ENCODE data around the gene POU2F3. TPM values are rescaled to one million over a fixed set of nuclear protein-coding genes. Genes with fewer than 3 reads are reported as not detected.

The POU2F3 gene
- total RNA-seq, 2 experiments from 2014 or later = not detected

DNA sequence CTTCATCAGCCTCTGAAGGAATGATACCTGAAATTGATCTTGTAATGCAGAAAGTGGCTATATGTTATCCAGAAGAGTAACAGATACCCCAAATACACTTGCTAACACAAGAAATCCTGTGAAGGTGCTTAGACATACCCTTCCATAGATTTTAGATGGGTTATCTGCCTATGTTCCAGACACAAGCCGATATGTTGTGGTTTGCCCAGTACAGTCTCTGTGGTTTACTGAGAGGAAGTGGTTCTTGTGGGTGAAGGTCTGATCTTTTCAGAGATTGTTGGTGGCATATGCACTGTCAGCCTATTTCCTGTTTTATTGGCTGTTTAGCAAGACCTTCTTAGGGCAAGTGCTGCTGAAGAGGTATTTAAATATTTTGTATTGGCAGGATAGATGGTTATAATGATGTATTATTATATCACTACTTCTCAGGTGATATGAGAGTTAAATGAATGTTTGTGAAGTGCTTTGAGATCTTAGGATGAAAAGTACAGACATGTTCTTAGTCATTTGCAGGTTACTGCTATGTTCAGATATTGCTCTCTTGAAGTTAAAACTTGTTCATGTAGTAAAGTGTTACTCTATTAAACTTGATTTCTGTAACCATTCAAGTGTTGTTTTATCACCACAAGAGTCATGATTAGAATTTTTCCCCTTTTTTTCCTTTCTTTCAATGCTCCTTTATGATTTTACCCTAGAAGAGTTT, 104.5 kb downstream of the POU2F3 start:
- CTCF ChIA-PET = no interaction called here
- H3K36me3 Mint-ChIP-seq (ENCODE audit: low read depth) = no peaks in the 10 kb centered on the region
- H3K4me1 Mint-ChIP-seq (ENCODE audit: low read depth) = peaks cover 35% of the 10 kb centered on the region

DNA sequence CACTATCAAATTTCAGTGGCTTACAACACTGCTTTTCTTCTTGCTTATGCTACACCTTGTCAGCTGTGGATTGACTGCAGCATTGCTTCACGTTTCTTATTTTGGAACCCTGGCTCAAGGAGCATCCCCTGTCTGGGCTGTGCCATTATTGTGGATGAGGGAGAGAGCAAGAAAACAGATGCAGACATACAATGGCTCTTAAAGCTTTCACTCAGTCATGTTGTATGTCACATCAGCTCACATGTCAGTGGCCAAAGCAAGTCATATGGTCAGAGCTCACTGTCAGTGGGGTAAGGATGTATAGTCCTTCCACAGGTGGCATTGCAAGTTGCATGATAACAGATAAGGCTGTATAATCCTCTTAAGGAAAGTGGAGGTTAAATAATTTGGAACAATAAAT, 106.3 kb downstream of the POU2F3 start:
- Mint-ChIP-seq H3K27me3 (ENCODE audit: low read depth) (peaks cover 58% of the 10 kb centered on the region), H3K4me1 (ENCODE audit: low read depth) (peaks cover 24% of the 10 kb centered on the region)
- CTCF ChIA-PET = no interaction called here

More for the DNA sequence above, 104.5 kb downstream of the POU2F3 start:
- Mint-ChIP-seq H3K27me3 (ENCODE audit: low read depth) (peaks cover 63% of the 10 kb centered on the region), H3K4me3 (no peak overlapping the region), H3K9me3 (no peaks in the 10 kb centered on the region), H3K27ac (no peak overlapping the region)
- intact Hi-C loops (cut with micrococcal nuclease) = loop anchor here (1.0 kb wide), 2 partner anchors 8 to 88 kb away; partner anchors contain the start of gene ARHGEF12
- DNase-seq = peak; percentile 71

DNA sequence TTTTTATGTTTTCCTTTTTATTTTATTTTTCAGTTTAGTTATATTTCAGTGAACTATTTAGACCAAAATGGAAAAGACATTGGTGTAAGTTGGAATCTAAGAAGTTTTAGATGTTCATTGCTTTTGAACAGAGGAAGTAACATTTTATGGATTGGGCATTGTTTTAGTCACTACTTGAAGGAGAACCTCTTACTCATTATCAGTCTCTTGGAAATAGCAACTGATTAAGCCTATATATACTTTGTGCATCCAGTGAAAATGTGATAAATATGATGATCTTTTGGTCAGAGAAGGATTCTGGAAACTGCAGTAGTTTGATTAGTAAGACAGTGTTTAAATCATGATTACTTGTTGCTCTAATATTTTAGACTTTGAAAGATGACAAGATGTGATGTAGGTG, 110.7 kb downstream of the POU2F3 start:
- H3K27ac Mint-ChIP-seq = no peak overlapping the region
- H3K4me1 Mint-ChIP-seq (ENCODE audit: low read depth) = peaks cover 7% of the 10 kb centered on the region
- no peak for DNase-seq
- H3K27me3 Mint-ChIP-seq (ENCODE audit: low read depth) = peaks cover 53% of the 10 kb centered on the region
- H3K36me3 Mint-ChIP-seq (ENCODE audit: low read depth) = no peaks in the 10 kb centered on the region
- CTCF ChIA-PET = no interaction called here
- no peaks in the 10 kb centered on the region for H3K9me3 Mint-ChIP-seq
- no peak overlapping the region for H3K4me3 Mint-ChIP-seq
- intact Hi-C loops (cut with micrococcal nuclease) = no loop called here

More for the DNA sequence above, 106.3 kb downstream of the POU2F3 start:
- DNase-seq = no peak
- H3K9me3 Mint-ChIP-seq = no peaks in the 10 kb centered on the region
- H3K36me3 Mint-ChIP-seq (ENCODE audit: low read depth) = no peaks in the 10 kb centered on the region
- H3K27ac Mint-ChIP-seq = no peak overlapping the region
- no peak overlapping the region for H3K4me3 Mint-ChIP-seq
- intact Hi-C loops (cut with micrococcal nuclease) = no loop called here

DNA sequence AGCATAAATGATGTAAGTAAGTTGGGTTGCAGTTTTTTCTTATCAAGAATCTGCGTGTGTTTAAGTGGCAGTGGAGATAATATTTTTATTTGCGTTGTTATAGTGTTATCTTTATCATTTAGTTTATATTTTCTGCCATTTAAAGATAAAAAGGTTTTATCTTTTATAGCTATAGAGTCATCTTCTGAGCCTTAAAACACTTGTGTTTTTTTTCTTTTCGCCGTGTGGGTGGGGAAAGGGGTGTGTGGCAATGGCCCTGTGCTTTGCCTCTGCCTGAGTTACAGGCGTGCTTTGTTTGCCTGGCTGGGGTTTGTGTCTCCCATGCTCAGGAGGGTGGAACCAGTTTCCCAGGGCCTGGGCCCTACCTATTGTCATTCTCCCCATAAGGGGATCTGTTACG, 112.5 kb downstream of the POU2F3 start:
- no peak for DNase-seq
- H3K9me3 Mint-ChIP-seq = no peaks in the 10 kb centered on the region
- H3K4me1 Mint-ChIP-seq (ENCODE audit: low read depth) = no peaks in the 10 kb centered on the region
- CTCF ChIA-PET = no interaction called here
- H3K27me3 Mint-ChIP-seq (ENCODE audit: low read depth) = peaks cover 45% of the 10 kb centered on the region
- intact Hi-C loops (cut with micrococcal nuclease) = no loop called here
- H3K27ac Mint-ChIP-seq = no peak overlapping the region
- H3K4me3 Mint-ChIP-seq = no peak overlapping the region
- no peaks in the 10 kb centered on the region for H3K36me3 Mint-ChIP-seq (ENCODE audit: low read depth)

DNA sequence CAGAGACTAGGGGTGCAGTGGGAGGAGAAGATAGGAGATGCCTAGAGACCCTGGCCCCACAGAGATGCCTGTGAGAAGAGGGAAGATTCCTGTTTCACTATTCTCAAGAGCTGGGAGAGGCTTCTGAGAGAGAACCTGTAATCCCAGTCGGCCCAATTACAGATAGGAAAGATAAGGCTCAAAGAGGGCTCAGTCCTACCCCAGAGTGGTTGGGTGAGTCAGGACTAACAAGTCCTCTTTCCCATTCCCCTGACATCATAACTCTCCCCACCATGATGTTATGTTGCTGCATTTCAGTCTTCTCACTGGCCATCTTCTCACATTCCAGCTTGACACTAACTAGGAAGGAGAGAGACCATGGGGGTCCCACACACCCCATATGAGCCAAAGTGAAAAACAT, 114.1 kb downstream of the POU2F3 start:
- Mint-ChIP-seq H3K4me1 (ENCODE audit: low read depth) (no peaks in the 10 kb centered on the region), H3K27me3 (ENCODE audit: low read depth) (peaks cover 45% of the 10 kb centered on the region), H3K36me3 (ENCODE audit: low read depth) (no peaks in the 10 kb centered on the region), H3K4me3 (no peak overlapping the region), H3K27ac (no peak overlapping the region), H3K9me3 (no peaks in the 10 kb centered on the region)
- intact Hi-C loops (cut with micrococcal nuclease) = no loop called here
- DNase-seq = no peak
- CTCF ChIA-PET = no interaction called here

DNA sequence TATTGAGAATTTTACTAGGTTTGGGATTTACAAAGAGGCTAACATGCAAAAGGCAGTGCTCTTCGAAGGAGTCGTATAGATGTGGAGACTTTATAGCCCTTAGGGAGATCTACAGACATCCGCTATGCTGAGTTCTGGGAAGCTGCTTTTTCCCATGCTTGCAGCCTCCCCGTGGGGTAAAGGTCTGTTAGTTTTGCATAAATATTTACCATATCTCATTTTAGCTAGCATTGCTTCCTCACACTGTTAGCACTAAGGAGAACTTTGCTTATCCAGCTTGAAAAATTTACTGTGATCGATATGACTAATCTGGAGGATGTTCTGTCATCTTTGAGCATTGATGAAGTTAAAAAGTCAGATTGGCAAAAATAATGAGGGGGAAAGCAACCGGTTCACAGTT, 114.8 kb downstream of the POU2F3 start:
- intact Hi-C loops (cut with micrococcal nuclease) = no loop called here

DNA sequence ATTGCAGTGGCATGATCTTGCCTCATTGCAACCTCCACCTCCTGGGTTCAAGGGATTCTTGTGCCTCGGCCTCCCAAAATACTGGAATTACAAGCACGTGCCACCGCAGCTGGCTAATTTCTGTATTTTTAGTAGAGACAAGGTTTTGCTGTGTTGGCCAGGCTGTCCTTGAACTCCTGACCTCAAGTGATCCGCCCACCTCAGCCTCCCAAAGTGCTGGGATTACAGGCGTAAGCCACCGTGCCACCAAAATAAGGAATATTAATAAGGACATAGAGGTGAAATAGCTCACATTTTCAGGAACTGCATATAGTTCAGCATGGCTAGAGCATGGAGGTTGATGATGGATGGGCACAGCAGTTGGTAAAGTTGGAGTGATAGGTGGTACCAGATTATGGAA, 117.7 kb downstream of the POU2F3 start:
- DNase-seq = no peak
- CTCF ChIA-PET = no interaction called here
- intact Hi-C loops (cut with micrococcal nuclease) = no loop called here
- Mint-ChIP-seq H3K27ac (no peak overlapping the region), H3K9me3 (no peaks in the 10 kb centered on the region), H3K36me3 (ENCODE audit: low read depth) (no peaks in the 10 kb centered on the region), H3K4me1 (ENCODE audit: low read depth) (no peaks in the 10 kb centered on the region), H3K27me3 (ENCODE audit: low read depth) (peaks cover 31% of the 10 kb centered on the region), H3K4me3 (no peak overlapping the region)

More for the DNA sequence above, 114.8 kb downstream of the POU2F3 start:
- Mint-ChIP-seq H3K4me1 (ENCODE audit: low read depth) (no peaks in the 10 kb centered on the region), H3K27ac (no peak overlapping the region), H3K36me3 (ENCODE audit: low read depth) (no peaks in the 10 kb centered on the region), H3K27me3 (ENCODE audit: low read depth) (peaks cover 42% of the 10 kb centered on the region), H3K9me3 (no peaks in the 10 kb centered on the region), H3K4me3 (no peak overlapping the region)
- DNase-seq = no peak
- CTCF ChIA-PET = no interaction called here

DNA sequence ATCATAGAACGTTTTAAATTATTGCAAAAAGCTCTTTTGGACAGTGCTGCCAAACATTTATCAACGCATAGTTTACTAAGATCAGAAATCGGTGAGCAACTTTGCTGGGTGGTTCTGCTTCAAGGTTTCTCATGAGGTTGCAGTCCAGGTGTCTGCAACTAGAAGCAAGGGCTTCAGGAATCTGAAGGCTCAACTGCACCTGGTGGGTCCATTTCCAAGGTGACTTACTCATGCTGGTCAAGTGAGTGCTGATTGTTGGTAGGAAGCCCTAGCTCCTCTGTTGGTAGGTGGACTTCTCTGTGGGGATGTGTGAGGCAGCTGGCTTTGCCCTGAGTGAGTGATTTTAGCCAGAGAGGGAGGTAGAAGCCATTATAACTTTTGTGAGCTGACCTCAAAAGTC, 118.8 kb downstream of the POU2F3 start:
- no peaks in the 10 kb centered on the region for H3K4me1 Mint-ChIP-seq (ENCODE audit: low read depth)
- no peak overlapping the region for H3K4me3 Mint-ChIP-seq
- H3K27ac Mint-ChIP-seq = no peak overlapping the region
- CTCF ChIA-PET = no interaction called here
- intact Hi-C loops (cut with micrococcal nuclease) = no loop called here
- DNase-seq = no peak
- no peaks in the 10 kb centered on the region for H3K9me3 Mint-ChIP-seq
- no peaks in the 10 kb centered on the region for H3K36me3 Mint-ChIP-seq (ENCODE audit: low read depth)
- H3K27me3 Mint-ChIP-seq (ENCODE audit: low read depth) = peaks cover 28% of the 10 kb centered on the region

DNA sequence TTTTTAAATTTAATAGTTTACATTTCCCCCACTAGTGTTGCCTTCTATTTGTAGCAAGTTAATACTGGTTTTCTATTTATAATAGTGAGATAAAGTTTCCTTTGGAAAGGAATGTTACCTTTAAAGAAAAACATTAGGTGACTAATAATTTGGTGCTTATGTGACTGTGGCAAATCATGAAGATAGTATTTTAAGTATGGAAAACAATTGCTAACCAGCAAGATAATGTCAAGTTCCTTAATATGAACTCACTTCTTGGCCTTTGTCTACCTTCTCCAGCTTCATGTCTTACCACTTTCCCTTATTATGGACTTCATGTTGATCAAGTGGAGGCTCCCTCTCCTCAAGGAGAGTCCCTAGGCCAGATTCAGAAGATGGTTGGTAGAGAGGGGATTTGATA, 123.5 kb downstream of the POU2F3 start:
- intact Hi-C loops (cut with micrococcal nuclease) = no loop called here
- H3K27ac Mint-ChIP-seq = no peak overlapping the region
- CTCF ChIA-PET = interaction anchor here (0.6 to 0.7 kb wide), 2 partner anchors 12 to 602 kb away, joined by 3 read pairs; no protein-coding TSS in a partner anchor
- peaks cover 16% of the 10 kb centered on the region for H3K27me3 Mint-ChIP-seq (ENCODE audit: low read depth)
- DNase-seq = no peak
- H3K36me3 Mint-ChIP-seq (ENCODE audit: low read depth) = no peaks in the 10 kb centered on the region
- no peaks in the 10 kb centered on the region for H3K9me3 Mint-ChIP-seq
- no peak overlapping the region for H3K4me3 Mint-ChIP-seq
- no peaks in the 10 kb centered on the region for H3K4me1 Mint-ChIP-seq (ENCODE audit: low read depth)

DNA sequence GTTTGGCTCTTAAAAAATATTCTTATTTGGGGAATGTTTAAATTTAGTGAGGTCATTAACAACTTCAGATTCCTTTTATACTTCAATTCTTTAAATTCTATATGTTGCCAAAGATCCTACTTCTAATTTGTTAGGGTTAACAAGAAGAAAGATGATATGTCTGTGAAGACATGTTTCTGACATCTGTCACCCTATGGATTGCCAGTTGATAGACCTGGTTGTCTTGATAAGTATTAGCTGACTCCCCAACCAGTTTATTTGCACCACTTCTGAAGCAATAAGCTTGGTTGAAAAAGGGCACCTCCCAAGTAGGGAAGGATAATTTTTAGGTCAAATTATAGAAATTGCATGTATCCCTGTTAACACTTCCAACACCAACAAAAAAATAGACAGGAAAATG, 125.6 kb downstream of the POU2F3 start:
- Mint-ChIP-seq H3K27ac (no peak overlapping the region), H3K4me1 (ENCODE audit: low read depth) (no peaks in the 10 kb centered on the region), H3K9me3 (no peaks in the 10 kb centered on the region), H3K27me3 (ENCODE audit: low read depth) (peaks cover 9% of the 10 kb centered on the region), H3K4me3 (no peak overlapping the region), H3K36me3 (ENCODE audit: low read depth) (no peaks in the 10 kb centered on the region)
- no peak for DNase-seq
- CTCF ChIA-PET = no interaction called here
- intact Hi-C loops (cut with micrococcal nuclease) = no loop called here

Other genes starting within 250 kb of the POU2F3 start
- not detected for gene TRIM29, start 102.0 kb upstream of the POU2F3 start, total RNA-seq
- gene OAF, start 29.1 kb upstream of the POU2F3 start, total RNA-seq = 1 to 10 TPM; 1.5 to 1.6 TPM
- gene TLCD5, start 85.2 kb downstream of the POU2F3 start, total RNA-seq = 1 to 10 TPM; 1.2 to 2.2 TPM
- 10 to 100 TPM; 15.4 to 16.5 TPM for gene ARHGEF12, start 96.3 kb downstream of the POU2F3 start, total RNA-seq